IMR-90 (cell line): ENCODE results near the gene HNRNPLL. TPM values are rescaled to one million over a fixed set of nuclear protein-coding genes. Genes with fewer than 3 reads are reported as not detected.

Experiments
- ATAC-seq: fragments of 200-7000 bp; cut with Tn5 transposase; 2 replicates; pipeline ENCODE4 v1.9.1; 2020; ENCODE audit warnings: low read depth, mild to moderate bottlenecking, moderate library complexity
- BruUV-seq: library from RNA; stranded (reverse); fragments of 400-500 nt; replicated peaks from 2 replicates; lab custom pipeline; 2021; lab: Mats Ljungman, UMichigan
- CTCF ChIA-PET: fragments of 300-600 bp; formaldehyde crosslinking; extraction: SDS; loops from one replicate; lab custom pipeline; 2021; ENCODE audit warnings: antibody characterized with exemption; lab: Yijun Ruan, JAX
- POLR2A ChIA-PET: fragments of 300-600 bp; sonication (Branson Sonifier 250); formaldehyde crosslinking; loops from one replicate; lab custom pipeline; 2022; ENCODE audit warnings: antibody characterized with exemption; ENCODE audit not compliant: unreplicated experiment; lab: Charles Lee
- DNase-seq: peaks from one replicate; pipeline ENCODE4 v3.0.0; 2013
- H2AFZ ChIP-seq: replicated peaks from 2 replicates; pipeline ENCODE3; 2013; ENCODE audit warnings: low read length, mild to moderate bottlenecking; ENCODE audit not compliant: poor library complexity
- H2AK5ac ChIP-seq: 2 replicates; pipeline ENCODE4 v1.6.1; 2013; ENCODE audit warnings: low read depth, low read length, inconsistent platforms
- H2AK9ac ChIP-seq: replicated peaks from 2 replicates; pipeline ENCODE3; 2013; ENCODE audit warnings: mild to moderate bottlenecking, low read depth, low read length, moderate library complexity; ENCODE audit not compliant: poor library complexity
- H2BK120ac ChIP-seq: 2 replicates; pipeline ENCODE4 v1.6.1; 2013; ENCODE audit warnings: low read depth, low read length, inconsistent platforms
- H2BK15ac ChIP-seq: 3 replicates; pipeline ENCODE4 v1.6.1; 2013; ENCODE audit warnings: low read depth, low read length, inconsistent platforms
- H2BK20ac ChIP-seq: 2 replicates; pipeline ENCODE4 v1.6.1; 2013; ENCODE audit warnings: low read depth, mild to moderate bottlenecking, inconsistent platforms, low read length, moderate library complexity
- H2BK5ac ChIP-seq: 2 replicates; pipeline ENCODE4 v1.6.1; 2013; ENCODE audit warnings: mild to moderate bottlenecking, low read depth, low read length, inconsistent platforms; ENCODE audit not compliant: poor library complexity, severe bottlenecking
- H3K14ac ChIP-seq: replicated peaks from 2 replicates; pipeline ENCODE4 v1.6.1; 2013; ENCODE audit warnings: low read depth, low read length, inconsistent platforms
- H3K18ac ChIP-seq: 2 replicates; pipeline ENCODE4 v1.6.1; 2013; ENCODE audit warnings: low read depth, low read length, control low read depth
- H3K23ac ChIP-seq: 2 replicates; pipeline ENCODE4 v1.6.1; 2013; ENCODE audit warnings: low read depth, low read length, inconsistent platforms
- H3K27ac ChIP-seq: 2 replicates; pipeline ENCODE4 v1.5.1; 2013; ENCODE audit warnings: mild to moderate bottlenecking, control low read depth, low read length; ENCODE audit not compliant: insufficient read depth
- H3K27me3 ChIP-seq: 2 replicates; pipeline ENCODE4 v1.6.1; 2013; ENCODE audit warnings: low read length; ENCODE audit not compliant: control insufficient read depth, insufficient read depth
- H3K36me3 ChIP-seq: 2 replicates; pipeline ENCODE4 v1.6.1; 2013; ENCODE audit warnings: low read length, mixed read lengths; ENCODE audit not compliant: control insufficient read depth, insufficient read depth
- H3K4ac ChIP-seq: 2 replicates; pipeline ENCODE4 v1.6.1; 2013; ENCODE audit warnings: low read depth, low read length, inconsistent platforms
- H3K4me1 ChIP-seq: 2 replicates; pipeline ENCODE4 v1.6.1; 2013; ENCODE audit warnings: low read length, mixed read lengths; ENCODE audit not compliant: control insufficient read depth, insufficient read depth
- H3K4me2 ChIP-seq: 2 replicates; pipeline ENCODE4 v1.6.1; 2013; ENCODE audit warnings: low read depth, mild to moderate bottlenecking, control low read depth, low read length, moderate library complexity
- H3K4me3 ChIP-seq: 2 replicates; pipeline ENCODE4 v1.5.1; 2013; ENCODE audit warnings: low read depth, mild to moderate bottlenecking, control low read depth, low read length, moderate library complexity; ENCODE audit not compliant: insufficient read depth
- H3K56ac ChIP-seq: 2 replicates; pipeline ENCODE4 v1.6.1; 2013; ENCODE audit warnings: low read length, inconsistent platforms; ENCODE audit not compliant: insufficient read depth; ENCODE audit errors: extremely low read depth
- H3K79me1 ChIP-seq, 2 experiments: 2 replicates each; pipeline ENCODE4 v1.6.1; 2013; ENCODE audit warnings: low read length in 2 of 2, inconsistent platforms in 1 of 2, low read depth in 1 of 2
- H3K9ac ChIP-seq: 2 replicates; pipeline ENCODE4 v1.6.1; 2013; ENCODE audit warnings: low read depth, low read length, control low read depth
- H3K9me1 ChIP-seq: 2 replicates; pipeline ENCODE4 v1.6.1; 2013; ENCODE audit warnings: low read length, inconsistent platforms; ENCODE audit not compliant: insufficient read depth
- H3K9me3 ChIP-seq: 2 replicates; pipeline ENCODE4 v1.6.1; 2013; ENCODE audit warnings: low read length; ENCODE audit not compliant: control insufficient read depth, insufficient read depth
- H4K20me1 ChIP-seq: 2 replicates; pipeline ENCODE4 v1.6.1; 2013; ENCODE audit warnings: low read length, inconsistent platforms; ENCODE audit not compliant: insufficient read depth
- H4K5ac ChIP-seq: 2 replicates; pipeline ENCODE4 v1.6.1; 2013; ENCODE audit warnings: mild to moderate bottlenecking, low read depth, low read length, control low read depth
- H4K8ac ChIP-seq, 2 experiments: 2 replicates each; pipeline ENCODE4 v1.6.1; 2013; ENCODE audit warnings: low read depth in 2 of 2, low read length in 2 of 2, control low read depth in 1 of 2, inconsistent platforms in 1 of 2
- H4K91ac ChIP-seq: 2 replicates; pipeline ENCODE4 v1.6.1; 2013; ENCODE audit warnings: low read depth, low read length, inconsistent platforms; ENCODE audit not compliant: insufficient read depth
- CEBPB ChIP-seq: IDR thresholded peaks from 2 replicates; pipeline ENCODE4 v1.6.1; 2012; ENCODE audit warnings: low read depth, low read length, improper control_type of control experiment
- CHD1 ChIP-seq: IDR thresholded peaks from 2 replicates; pipeline ENCODE4 v1.6.1; 2012; ENCODE audit warnings: low read depth, low read length, improper control_type of control experiment
- ELK1 ChIP-seq: fragments of 150-350 bp; IDR thresholded peaks from 2 replicates; pipeline ENCODE4 v1.6.1; 2016; ENCODE audit warnings: low read depth, mild to moderate bottlenecking, low read length, moderate library complexity, borderline replicate concordance
- FOS ChIP-seq: fragments of 150-350 bp; IDR thresholded peaks from 2 replicates; pipeline ENCODE4 v1.6.1; 2016; ENCODE audit warnings: low read depth, low read length
- MAZ ChIP-seq: IDR thresholded peaks from 2 replicates; pipeline ENCODE4 v1.6.1; 2012; ENCODE audit warnings: low read depth, mild to moderate bottlenecking, low read length, improper control_type of control experiment, moderate library complexity, borderline replicate concordance
- RAD21 ChIP-seq: IDR thresholded peaks from 2 replicates; pipeline ENCODE4 v1.6.1; 2012; ENCODE audit warnings: low read length, improper control_type of control experiment
- WGBS, 2 experiments: methylation state at CpG; one replicate each; pipeline versions ENCODE4 v1.1.5 to v1.1.7; 2013; ENCODE audit warnings: missing lambda C conversion rate in 2 of 2; ENCODE audit not compliant: insufficient read length in 1 of 2; ENCODE audit errors: extremely low coverage in 2 of 2; 5-methylcytosine and 5-hydroxymethylcytosine counted together
- dilution Hi-C: fragments of 300-500 bp; cut with HindIII; formaldehyde crosslinking; loops from one replicate; pipeline ENCODE4 v1.14.3; 2018; ENCODE audit warnings: low sequenced_read_pairs; ENCODE audit not compliant: unreplicated experiment
- in situ Hi-C: fragments of 300-500 bp; cut with MboI; formaldehyde crosslinking; loops from 3 replicates; pipeline ENCODE4 v1.14.3; 2019; ENCODE audit warnings: low sequenced_read_pairs, inconsistent platforms, mixed read lengths
- intact Hi-C: fragments of 100-400 bp; cut with micrococcal nuclease; formaldehyde crosslinking; loops from 2 replicates; pipeline ENCODE4 v1.10.0; 2022
- polyA plus RNA-seq, 3 experiments: library from polyadenylated mRNA; depleted of rRNA; stranded (reverse); fragments of >200 nt; gene quantifications; 2 replicates each; pipeline ENCODE4 v1.2.3, GENCODE V29; 2012; ENCODE audit warnings: low replicate concordance in 1 of 3
- total RNA-seq: library from RNA; depleted of rRNA; stranded (reverse); fragments of >200 nt; gene quantifications from 2 replicates; pipeline ENCODE4 v1.2.3, GENCODE V29; 2012

Gene HNRNPLL
- total and polyA plus RNA-seq, 2 of the 4 experiments (the other 2 are of a cell fraction), result 23.7 to 53.1 TPM

GRCh38 chr2:38650012-38650411 is 47.3 kb upstream of the HNRNPLL start:
- DNase-seq, result no peak
- Histone ChIP-seq H2AK9ac (no peak overlapping the region), H3K4ac (no peak overlapping the region), H2BK15ac (no peak overlapping the region), H2AFZ (no peak overlapping the region), H3K4me3 (no peak overlapping the region), H3K79me1 (no peaks in the 10 kb centered on the region), H3K4me1 (no peaks in the 10 kb centered on the region; the same call in 1 of the 2 replicates), H3K36me3 (no peaks in the 10 kb centered on the region), H3K27me3 (peaks cover 2% of the 10 kb centered on the region), H3K56ac (no peak overlapping the region), H2BK5ac (no peak overlapping the region), H2BK20ac (no peak overlapping the region), H2AK5ac (no peak overlapping the region), H3K14ac (no peak overlapping the region), H4K5ac (no peak overlapping the region), H2BK120ac (no peak overlapping the region), H3K27ac (no peak overlapping the region), H3K9me1 (no peaks in the 10 kb centered on the region; the same call in 1 of the 2 replicates), H3K4me2 (no peak overlapping the region), H4K8ac (no peak overlapping the region), H3K23ac (no peak overlapping the region), H3K9me3 (no peaks in the 10 kb centered on the region), H4K91ac (no peak overlapping the region), H3K18ac (no peak overlapping the region), H4K20me1 (no peaks in the 10 kb centered on the region), H3K9ac (no peak overlapping the region)
- intact Hi-C loops, result no loop called here
- ATAC-seq, result no peak
- in situ Hi-C loops, result no loop called here
- TF ChIP-seq MAZ, result no peak
- no peak for TF ChIP-seq RAD21
- no peak for TF ChIP-seq ELK1
- TF ChIP-seq CHD1, result no peak
- TF ChIP-seq FOS, result no peak
- TF ChIP-seq CEBPB, result no peak
- dilution Hi-C loops, result no loop called here
- 49% methylated on average over 4 of the region's 6 CpGs; no CpG with 5 or more reads in 1 of the 2 experiments for WGBS, 2 experiments
- CTCF ChIA-PET, result no interaction called here
- BruUV-seq, result no TSS peak
- POLR2A ChIA-PET, result no interaction called here
